HG02840 (cell line): ENCODE measurements around the gene RAB4A.
A peak's percentile ranks its signal among the peaks of the same experiment; 100 is the strongest.

Experiments
- ATAC-seq: cut with Tn5 transposase; IDR thresholded peaks from one replicate; pipeline ENCODE4 v1.9.1; 2021; ENCODE audit warnings: mild to moderate bottlenecking, moderate library complexity, moderate number of reproducible peaks; ENCODE audit not compliant: unreplicated experiment, low FRiP score

The RAB4A gene, protein sequence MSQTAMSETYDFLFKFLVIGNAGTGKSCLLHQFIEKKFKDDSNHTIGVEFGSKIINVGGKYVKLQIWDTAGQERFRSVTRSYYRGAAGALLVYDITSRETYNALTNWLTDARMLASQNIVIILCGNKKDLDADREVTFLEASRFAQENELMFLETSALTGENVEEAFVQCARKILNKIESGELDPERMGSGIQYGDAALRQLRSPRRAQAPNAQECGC

GRCh38 chr1:229270547-229271447 lies at the start of gene RAB4A:
TSS of gene RAB4A (plus strand) at chr1:229271111. CDS start at chr1:229271340, 229 bp downstream.
- peak; percentile 87 for ATAC-seq

DNA sequence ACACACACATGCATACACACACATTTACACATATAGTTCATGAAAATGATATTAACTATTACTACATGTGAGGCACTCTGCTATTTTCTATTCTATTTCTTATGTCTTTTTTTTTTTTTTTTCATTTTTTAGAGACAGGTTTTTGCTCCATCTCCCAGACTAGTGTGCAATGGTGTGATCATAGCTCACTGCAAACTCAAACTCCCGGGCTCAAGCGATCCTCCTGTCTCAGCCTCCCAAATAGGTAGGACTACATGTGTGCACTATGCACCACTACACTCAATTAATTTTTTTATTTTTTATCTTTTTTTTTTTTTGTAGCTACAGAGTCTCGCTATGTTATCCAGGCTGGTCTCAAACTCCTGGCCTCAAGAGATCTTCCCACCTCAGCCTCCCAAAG lies 48.8 kb upstream of the RAB4A start:
- ATAC-seq = no peak

DNA sequence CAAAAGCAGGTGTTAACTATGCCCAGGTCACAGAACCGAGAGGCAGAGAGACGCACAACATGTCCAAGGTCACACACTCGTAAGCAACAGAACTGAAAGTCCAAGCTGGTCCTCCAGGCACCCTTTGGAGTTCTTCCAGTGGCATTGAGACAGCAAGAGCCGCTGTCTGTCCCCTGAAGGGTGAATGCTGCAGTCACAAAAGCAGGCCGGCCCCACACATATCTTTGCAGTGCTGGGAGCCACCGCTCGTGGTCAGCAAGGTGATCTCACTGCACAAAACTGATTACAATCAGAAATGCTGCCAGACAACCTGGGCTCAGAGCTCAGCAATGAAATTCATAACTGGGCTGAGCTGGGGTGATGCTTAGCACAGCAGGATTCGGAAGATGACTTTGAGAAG lies 47.4 kb upstream of the RAB4A start:
- no peak for ATAC-seq

GRCh38 chr1:229224308-229224707 lies 46.6 kb upstream of the RAB4A start:
- no peak for ATAC-seq

DNA sequence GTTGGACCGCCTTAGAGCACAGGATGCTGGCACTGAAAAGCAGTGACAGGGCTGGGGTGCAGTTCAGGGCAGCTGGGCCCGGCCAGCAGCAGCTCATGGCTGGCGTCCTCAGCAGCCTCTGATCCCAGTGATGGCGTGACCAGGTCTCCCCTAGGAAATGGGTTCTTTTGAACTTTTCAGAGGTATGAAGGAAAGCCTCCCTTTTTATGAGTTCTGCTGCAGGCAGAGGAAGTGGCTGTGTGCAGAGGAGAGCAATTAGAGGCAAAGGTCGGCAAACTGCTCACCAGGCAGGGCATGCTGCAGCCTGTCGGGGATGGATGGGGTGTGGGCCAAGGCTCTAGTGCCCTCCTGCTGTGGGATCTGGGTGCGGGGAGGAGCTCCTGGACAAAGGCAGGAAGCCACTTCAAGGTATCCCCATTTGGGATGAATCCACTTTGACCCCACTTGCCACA lies 45.6 kb upstream of the RAB4A start:
- no peak for ATAC-seq

DNA sequence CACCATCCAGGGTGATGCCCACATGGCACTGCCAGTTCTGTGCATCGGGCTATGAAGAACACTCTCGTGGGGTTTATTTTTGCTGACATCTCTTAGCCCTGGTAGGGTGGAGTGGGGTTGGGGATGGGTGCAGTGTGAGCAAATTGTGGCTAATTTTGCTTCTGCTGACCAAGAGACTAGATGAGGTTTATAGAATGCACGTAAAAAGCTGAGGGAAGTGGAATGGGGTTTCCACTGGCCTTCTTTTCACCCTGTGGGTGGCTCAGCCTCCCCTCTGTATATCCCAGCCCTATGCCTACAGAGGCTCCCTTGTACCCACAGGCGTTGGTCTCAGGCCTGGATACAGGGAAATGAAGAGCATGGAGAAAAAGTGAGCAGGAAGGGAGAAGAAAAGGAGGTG lies 44.1 kb upstream of the RAB4A start:
- ATAC-seq = no peak

GRCh38 chr1:229227298-229227919 lies 43.5 kb upstream of the RAB4A start:
- ATAC-seq = no peak

DNA sequence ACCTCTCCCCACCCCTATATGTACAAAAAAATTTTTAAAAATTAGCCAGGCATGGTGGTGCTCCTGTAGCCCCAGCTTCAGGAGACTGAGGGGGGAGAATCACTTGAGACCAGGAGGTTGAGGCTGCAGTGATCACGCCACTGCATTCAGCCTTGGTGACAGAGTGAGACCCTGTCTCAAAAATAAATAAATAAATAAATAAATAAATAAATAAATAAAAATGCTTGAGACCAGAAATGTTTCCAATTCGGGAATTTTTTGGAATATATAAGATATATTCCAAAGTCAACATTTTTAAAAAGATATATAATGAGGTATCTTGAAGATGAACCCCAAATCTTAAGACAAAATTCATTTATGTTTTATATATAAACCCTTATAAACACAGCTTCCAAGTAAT lies 42.4 kb upstream of the RAB4A start:
- ATAC-seq = no peak

GRCh38 chr1:229229137-229229720 lies 41.7 kb upstream of the RAB4A start:
- no peak for ATAC-seq

GRCh38 chr1:229229721-229230139 lies 41.2 kb upstream of the RAB4A start:
- ATAC-seq = no peak

DNA sequence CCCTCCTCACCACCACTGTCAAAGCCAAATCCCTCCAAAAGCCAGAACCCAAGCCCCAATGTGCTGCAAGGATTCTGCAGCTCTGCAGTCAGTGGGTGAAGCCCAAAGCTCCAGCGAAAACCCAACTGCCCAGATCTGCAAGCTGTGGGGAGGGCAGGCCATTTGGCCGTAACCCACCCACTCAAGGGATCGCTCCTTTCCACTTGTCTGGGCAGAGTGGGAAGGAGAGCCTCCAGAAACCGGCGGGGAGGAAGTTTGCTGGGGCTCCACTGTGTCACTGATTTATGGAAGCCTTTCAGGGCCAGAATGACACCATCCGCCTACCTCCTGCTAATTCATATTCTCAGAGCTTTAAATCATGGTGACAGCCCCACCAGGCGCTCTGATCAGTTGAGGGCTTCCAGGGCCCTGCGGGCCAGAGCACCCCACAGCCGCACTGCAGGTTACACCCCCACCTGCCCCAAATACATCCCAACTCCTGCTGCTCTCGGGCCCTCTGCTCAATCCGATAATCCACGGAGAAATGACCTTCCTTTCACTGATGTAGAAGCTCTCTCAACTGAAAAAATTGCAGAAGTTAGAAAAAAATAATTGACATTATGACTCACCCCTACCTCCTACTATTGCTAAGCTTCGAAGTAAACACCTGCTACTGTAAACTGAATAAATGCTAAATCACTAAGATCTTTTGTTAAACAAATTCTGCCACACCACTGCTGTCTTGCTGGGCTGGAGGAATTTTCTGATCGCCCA lies 40.6 kb upstream of the RAB4A start:
- ATAC-seq = no peak

GRCh38 chr1:229230893-229231753 lies 39.8 kb upstream of the RAB4A start:
- no peak for ATAC-seq

GRCh38 chr1:229231754-229232119 lies 39.2 kb upstream of the RAB4A start:
- no peak for ATAC-seq

DNA sequence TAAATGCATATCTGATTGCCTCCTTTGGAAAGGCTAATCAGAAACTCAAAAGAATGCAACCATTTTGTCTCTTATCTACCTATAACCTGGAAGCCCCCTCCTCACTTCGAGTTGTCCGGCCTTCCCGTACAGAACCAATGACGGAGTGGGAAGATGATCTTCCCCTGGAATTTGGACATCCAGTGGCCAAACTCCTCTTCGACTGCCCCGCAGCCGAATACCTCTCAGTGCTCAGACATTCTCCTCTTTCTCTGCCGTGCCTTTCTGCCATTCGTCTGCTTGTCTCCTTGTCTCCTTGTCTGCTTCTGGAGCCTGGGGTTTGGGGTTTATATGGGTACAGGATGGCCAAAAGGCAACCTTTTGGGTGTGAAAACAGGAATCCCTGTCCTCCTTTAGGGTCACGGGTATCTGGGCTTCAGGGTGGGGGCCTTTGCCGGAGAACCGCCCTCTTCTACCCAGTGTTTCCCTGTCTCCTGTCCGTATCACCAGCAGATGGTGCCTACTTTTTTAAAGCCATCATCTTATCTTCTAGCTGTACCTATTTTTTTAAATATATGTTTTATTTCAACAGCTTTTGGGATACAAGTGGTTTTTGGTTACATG lies 35.9 kb upstream of the RAB4A start:
- ATAC-seq = no peak

- no peak for ATAC-seq
These were observed 33.6 kb upstream of the RAB4A start for GRCh38 chr1:229237320-229237719.

GRCh38 chr1:229238231-229238630 lies 32.7 kb upstream of the RAB4A start:
- no peak for ATAC-seq

GRCh38 chr1:229238674-229239415 lies 32.1 kb upstream of the RAB4A start:
- ATAC-seq = no peak

- ATAC-seq = no peak
These were observed 30.4 kb upstream of the RAB4A start for GRCh38 chr1:229240532-229240931.
